ENCODE results near the gene PALM3.
"Not testable (repeated sequence)": the region's sequence is repeated elsewhere in the genome, so short reads cannot be mapped to it uniquely, and the experiment has no call there.

Gene PALM3

GRCh38 chr19:14030997-14031718, 30.7 kb downstream of the PALM3 start:
- DNase-seq = peak; percentile 90

GRCh38 chr19:14028901-14029300, 33.0 kb downstream of the PALM3 start:
- DNase-seq = no peak

- no peak for DNase-seq
Observed at GRCh38 chr19:14027856-14028450, 33.9 kb downstream of the PALM3 start, which contains the start of gene RLN3. TSS of gene RLN3 (plus strand) at chr19:14028148. CDS start at chr19:14028205, 57 bp downstream.

GRCh38 chr19:14026652-14027192, 35.2 kb downstream of the PALM3 start:
- DNase-seq = not testable (repeated sequence)

GRCh38 chr19:14023404-14024235, 38.3 kb downstream of the PALM3 start:
- no peak for DNase-seq

- DNase-seq = no peak
Observed at GRCh38 chr19:14022469-14022868, 39.4 kb downstream of the PALM3 start.

- DNase-seq = no peak
Observed at GRCh38 chr19:14021474-14021873, 40.4 kb downstream of the PALM3 start.

GRCh38 chr19:14019739-14020138, 42.1 kb downstream of the PALM3 start:
- not testable (repeated sequence) for DNase-seq

GRCh38 chr19:14019100-14019499, 42.8 kb downstream of the PALM3 start:
- no peak for DNase-seq

- no peak for DNase-seq
Observed at GRCh38 chr19:14015524-14016035, 46.3 kb downstream of the PALM3 start.

GRCh38 chr19:14012378-14012915, 49.4 kb downstream of the PALM3 start:
- DNase-seq = no peak

- no peak for DNase-seq
Observed at GRCh38 chr19:14006766-14007562, 54.9 kb downstream of the PALM3 start.

GRCh38 chr19:14006085-14006765, 55.7 kb downstream of the PALM3 start, which contains the start of gene RFX1:
TSS of gene RFX1 (minus strand) at chr19:14006320. CDS start at chr19:13993843, 12,477 bp downstream.
- peak; percentile 100 for DNase-seq

GRCh38 chr19:14005349-14006084, 56.4 kb downstream of the PALM3 start:
- peak; percentile 96 for DNase-seq

- DNase-seq = no peak
Observed at GRCh38 chr19:14004619-14005348, 57.1 kb downstream of the PALM3 start.

Measured in CD4-positive, alpha-beta T cell treated with Interleukin-17A for 1 hour (primary cell).